ENCODE measurements around the gene JPH4. TPM values are rescaled to one million over a fixed set of nuclear protein-coding genes. Genes with fewer than 3 reads are reported as not detected.

Gene JPH4
- total RNA-seq, 1 experiment from 2014 or later: 6.8 TPM

DNA sequence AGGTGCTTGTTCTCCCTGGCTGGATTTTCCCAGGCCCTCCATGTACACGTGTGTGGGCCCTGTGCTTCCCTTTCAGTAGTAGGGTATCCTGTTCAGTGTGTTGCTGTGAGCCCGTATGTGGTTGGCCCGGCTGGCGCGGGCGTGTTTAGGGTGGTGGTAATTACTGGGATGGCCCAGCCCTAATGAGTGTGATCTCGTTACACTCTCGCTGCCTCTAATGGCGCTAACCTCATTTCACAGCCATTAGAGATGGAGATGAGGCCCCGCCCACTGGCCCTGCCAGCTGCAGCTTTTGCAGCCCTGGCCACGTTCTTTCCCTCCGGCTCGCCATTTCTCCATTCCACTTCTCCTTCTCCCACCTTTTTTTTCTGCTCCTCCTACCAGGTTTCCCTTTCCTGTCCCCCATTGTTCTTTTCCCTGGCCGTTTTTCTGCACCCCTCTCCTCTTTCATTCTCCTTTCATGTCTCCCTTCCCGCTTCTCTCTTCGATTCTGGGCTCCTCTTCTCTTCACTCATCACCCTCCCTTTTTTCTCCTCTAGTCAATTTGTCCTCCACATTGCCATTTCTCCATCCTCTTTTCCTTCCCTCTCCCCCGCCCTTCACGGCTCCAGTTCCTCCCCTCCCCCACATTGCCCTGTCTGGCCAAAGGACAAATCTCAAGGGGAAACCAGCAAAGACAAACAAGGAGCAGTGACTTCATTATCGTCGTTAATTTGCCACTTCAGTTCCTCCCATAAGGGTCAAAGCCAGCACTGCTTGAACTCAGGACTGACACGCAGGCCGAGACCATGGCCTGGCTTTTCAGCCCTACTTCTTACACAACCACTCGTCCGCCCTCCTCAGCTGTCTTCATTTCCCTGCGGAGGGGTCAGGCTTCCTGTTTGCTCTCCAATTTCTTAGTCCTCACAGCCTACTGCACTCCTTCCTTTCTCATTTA lies 33.8 kb downstream of the JPH4 start:
- Mint-ChIP-seq H3K9me3 (no peaks in the 10 kb centered on the region), H3K27ac (peak overlapping the region; percentile 95 to 98 (median 95)), H3K4me3 (peak overlapping the region; percentile 54 to 57), H3K27me3 (ENCODE audit: low read depth) (no peaks in the 10 kb centered on the region; the same call in 1 of the 2 replicates), H3K4me1 (peaks cover 20 to 24% of the 10 kb centered on the region in 2 experiments), H3K36me3 (ENCODE audit: insufficient read depth in 1 of 3, low read depth in 3 of 3) (peaks cover 13 to 30% (median 13%) of the 10 kb centered on the region in 3 experiments; a peak in 6 of 7 replicates)
- Histone ChIP-seq H3K9ac (ENCODE audit: extremely low read depth, insufficient read length, low read length) (peak overlapping the region; percentile 36), H3K4ac (ENCODE audit: low read depth, low read length) (no peak overlapping the region), H2BK15ac (ENCODE audit: low read depth, low read length) (no peak overlapping the region), H4K20me1 (ENCODE audit: control insufficient read depth, insufficient read depth, insufficient read length) (no peaks in the 10 kb centered on the region), H3K56ac (ENCODE audit: insufficient read length, low read depth, low read length) (no peak overlapping the region), H4K91ac (ENCODE audit: insufficient read length, low read depth, low read length) (no peak overlapping the region), H2BK120ac (ENCODE audit: low read depth, low read length, poor library complexity, severe bottlenecking) (no peak overlapping the region), H3K4me1 (ENCODE audit: insufficient read depth, low read length) (peaks cover 45% of the 10 kb centered on the region; the same call in 1 of the 2 replicates), H3K27ac (ENCODE audit: insufficient read length, low read depth, low read length) (peak overlapping the region; percentile 87), H3K79me1 (ENCODE audit: insufficient read depth, low read depth, low read length, poor library complexity, severe bottlenecking) (no peaks in the 10 kb centered on the region), H4K5ac (ENCODE audit: insufficient read length, low read depth, low read length) (peak overlapping the region; percentile 60), H2AK5ac (ENCODE audit: insufficient read length, low read length) (no peak overlapping the region), H3K14ac (ENCODE audit: insufficient read depth, low read length) (peak overlapping the region; percentile 90; the same call in 1 of the 2 replicates), H3K23me2 (ENCODE audit: insufficient read length, low read depth, low read length, poor library complexity, severe bottlenecking) (peaks cover 3% of the 10 kb centered on the region), H3K18ac (ENCODE audit: insufficient read length, low read depth, low read length) (peak overlapping the region; percentile 72), H2AFZ (ENCODE audit: low read length) (no peak overlapping the region), H2BK12ac (ENCODE audit: insufficient read length, low read depth, low read length) (no peak overlapping the region), H3K79me2 (ENCODE audit: insufficient read depth, low read length) (peaks cover 4% of the 10 kb centered on the region; the same call in 1 of the 2 replicates), H3T11ph (ENCODE audit: low read length) (peak overlapping the region; percentile 21), H4K8ac (replicated peaks; ENCODE audit: insufficient read length, low read depth, low read length) (no peak overlapping the region), H2BK20ac (ENCODE audit: low read depth, low read length, poor library complexity, severe bottlenecking) (no peak overlapping the region), H3K4me2 (ENCODE audit: insufficient read depth, insufficient read length, low read length) (peak overlapping the region; percentile 45), H2BK5ac (ENCODE audit: insufficient read length, low read length) (peak overlapping the region; percentile 30), H3K23ac (ENCODE audit: insufficient read length, low read depth, low read length) (no peak overlapping the region), H3K27me3 (ENCODE audit: insufficient read depth, low read length) (no peaks in the 10 kb centered on the region), H3K9me3 (ENCODE audit: control insufficient read depth, low read depth, low read length) (no peaks in the 10 kb centered on the region)
- no peak for TF ChIP-seq CTCF (conservative IDR thresholded peaks at IDR 0.05)
- no CpG with 5 or more reads among the region's 25 CpGs for WGBS (ENCODE audit: extremely low coverage, insufficient read length, low lambda C conversion rate)
- peak; percentile 91 for DNase-seq

Measured in H9 (cell line).